ENCODE results near the gene CST8.

DNA sequence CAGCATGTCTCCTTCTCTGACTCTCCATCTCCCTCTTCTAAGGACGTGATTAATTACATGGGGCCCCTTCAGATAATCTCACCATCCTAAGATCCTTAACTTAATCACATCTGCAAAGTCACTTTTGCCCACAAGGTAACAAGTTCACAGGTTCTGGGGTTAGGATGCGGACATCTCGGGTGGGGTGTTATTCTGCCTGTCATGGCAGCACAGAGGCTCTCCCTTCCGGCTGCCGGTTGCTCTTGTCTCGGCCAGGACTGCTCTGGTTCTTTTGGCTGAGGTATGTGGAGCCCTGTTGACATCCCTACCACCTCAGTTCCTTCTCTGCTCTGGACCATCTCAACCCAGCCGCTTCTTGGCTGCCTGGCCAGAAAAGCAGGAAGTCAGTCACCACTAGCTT is 34.0 kb upstream of the CST8 start:
- no peak for TF ChIP-seq POLR2A (IDR thresholded peaks at IDR 0.05; ENCODE audit: low read length)
- TF ChIP-seq HOXA7 (CRISPR knock-in tag; IDR thresholded peaks at IDR 0.05), result no peak
- TF ChIP-seq EP300 (IDR thresholded peaks at IDR 0.05), result no peak
- no peak for TF ChIP-seq PBX3 (IDR thresholded peaks at IDR 0.05)
- TF ChIP-seq, protein P1, sequence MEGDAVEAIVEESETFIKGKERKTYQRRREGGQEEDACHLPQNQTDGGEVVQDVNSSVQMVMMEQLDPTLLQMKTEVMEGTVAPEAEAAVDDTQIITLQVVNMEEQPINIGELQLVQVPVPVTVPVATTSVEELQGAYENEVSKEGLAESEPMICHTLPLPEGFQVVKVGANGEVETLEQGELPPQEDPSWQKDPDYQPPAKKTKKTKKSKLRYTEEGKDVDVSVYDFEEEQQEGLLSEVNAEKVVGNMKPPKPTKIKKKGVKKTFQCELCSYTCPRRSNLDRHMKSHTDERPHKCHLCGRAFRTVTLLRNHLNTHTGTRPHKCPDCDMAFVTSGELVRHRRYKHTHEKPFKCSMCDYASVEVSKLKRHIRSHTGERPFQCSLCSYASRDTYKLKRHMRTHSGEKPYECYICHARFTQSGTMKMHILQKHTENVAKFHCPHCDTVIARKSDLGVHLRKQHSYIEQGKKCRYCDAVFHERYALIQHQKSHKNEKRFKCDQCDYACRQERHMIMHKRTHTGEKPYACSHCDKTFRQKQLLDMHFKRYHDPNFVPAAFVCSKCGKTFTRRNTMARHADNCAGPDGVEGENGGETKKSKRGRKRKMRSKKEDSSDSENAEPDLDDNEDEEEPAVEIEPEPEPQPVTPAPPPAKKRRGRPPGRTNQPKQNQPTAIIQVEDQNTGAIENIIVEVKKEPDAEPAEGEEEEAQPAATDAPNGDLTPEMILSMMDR (IDR thresholded peaks at IDR 0.05), result no peak
- no peak for TF ChIP-seq SMC3 (IDR thresholded peaks at IDR 0.05)
- no peak for TF ChIP-seq HMGXB4 (CRISPR knock-in tag; IDR thresholded peaks at IDR 0.05; ENCODE audit: borderline replicate concordance)
- TF ChIP-seq TP53 (CRISPR knock-in tag; IDR thresholded peaks at IDR 0.05), result no peak
- no peak for TF ChIP-seq ZFP36 (IDR thresholded peaks at IDR 0.05; ENCODE audit: borderline replicate concordance, partially characterized antibody)

Measured in A549 (cell line).